HUES48 (cell line): Measurements from ENCODE around the gene LMBR1.
A peak's percentile ranks its signal among the peaks of the same experiment; 100 is the strongest.

Source experiments
- H3K27ac ChIP-seq: one replicate; pipeline ENCODE4 v1.7.0; 2013; ENCODE audit warnings: low read depth, low read length, inconsistent platforms
- H3K27me3 ChIP-seq: 2 replicates; pipeline ENCODE4 v1.6.1; 2013; ENCODE audit warnings: mild to moderate bottlenecking, low read length; ENCODE audit not compliant: control insufficient read depth, insufficient read depth
- H3K36me3 ChIP-seq: 2 replicates; pipeline ENCODE4 v1.6.1; 2013; ENCODE audit warnings: low read length; ENCODE audit not compliant: control insufficient read depth, insufficient read depth
- H3K4me1 ChIP-seq: 2 replicates; pipeline ENCODE4 v1.6.1; 2013; ENCODE audit warnings: mild to moderate bottlenecking, low read length; ENCODE audit not compliant: control insufficient read depth, insufficient read depth
- H3K4me3 ChIP-seq: 2 replicates; pipeline ENCODE4 v1.5.1; 2013; ENCODE audit warnings: mild to moderate bottlenecking, low read depth, low read length
- H3K9ac ChIP-seq: 2 replicates; pipeline ENCODE4 v1.6.1; 2013; ENCODE audit warnings: mild to moderate bottlenecking, low read depth, low read length, moderate library complexity
- H3K9me3 ChIP-seq: 2 replicates; pipeline ENCODE4 v1.6.1; 2013; ENCODE audit warnings: low read length; ENCODE audit not compliant: control insufficient read depth, insufficient read depth

Gene LMBR1

DNA sequence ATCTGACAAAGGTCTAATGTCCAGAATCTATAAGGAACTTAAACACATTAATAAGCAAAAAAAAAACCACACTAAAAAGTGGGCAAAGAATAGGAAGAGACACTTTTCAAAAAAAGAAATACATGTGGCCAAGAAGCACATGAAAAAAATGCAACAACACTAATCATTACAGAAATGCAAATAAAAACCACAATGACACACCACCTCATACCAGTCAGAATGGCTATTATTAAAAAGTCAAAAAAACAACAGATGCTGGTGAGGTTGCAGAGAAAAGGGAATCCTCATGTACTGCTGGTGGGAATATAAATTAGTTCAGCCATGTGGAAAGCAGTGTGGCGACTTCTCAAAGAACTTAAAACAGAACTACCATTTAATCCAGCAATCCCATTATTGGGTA is 119.0 kb downstream of the LMBR1 start:
- Histone ChIP-seq H3K27ac (no peak overlapping the region), H3K9me3 (no peaks in the 10 kb centered on the region), H3K9ac (no peak overlapping the region), H3K4me3 (no peak overlapping the region), H3K4me1 (peaks cover 2% of the 10 kb centered on the region; the same call in 1 of the 2 replicates), H3K36me3 (no peaks in the 10 kb centered on the region), H3K27me3 (no peaks in the 10 kb centered on the region)

DNA sequence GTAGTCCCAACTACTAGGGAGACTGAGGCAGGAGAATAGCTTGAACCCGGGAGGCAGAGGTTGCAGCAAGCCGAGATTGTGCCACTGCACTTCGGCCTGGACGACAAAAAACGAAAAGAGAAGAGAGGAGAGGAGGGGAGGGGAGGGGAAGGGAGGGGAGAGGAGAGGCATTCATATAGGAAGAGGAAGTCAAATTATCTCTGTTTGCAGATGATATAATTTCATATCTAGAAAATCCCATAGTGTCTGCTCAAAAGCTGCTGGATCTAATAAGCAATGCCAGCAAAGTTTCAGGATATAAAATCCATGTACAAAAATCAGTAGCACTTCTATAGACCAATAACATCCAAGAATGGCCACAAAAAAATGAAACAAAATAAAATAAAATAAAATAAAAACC is 120.3 kb downstream of the LMBR1 start:
- Histone ChIP-seq H3K27ac (no peak overlapping the region), H3K27me3 (no peaks in the 10 kb centered on the region), H3K4me3 (no peak overlapping the region), H3K36me3 (no peaks in the 10 kb centered on the region), H3K9me3 (no peaks in the 10 kb centered on the region), H3K4me1 (peaks cover 4% of the 10 kb centered on the region; the same call in 1 of the 2 replicates), H3K9ac (no peak overlapping the region)

DNA sequence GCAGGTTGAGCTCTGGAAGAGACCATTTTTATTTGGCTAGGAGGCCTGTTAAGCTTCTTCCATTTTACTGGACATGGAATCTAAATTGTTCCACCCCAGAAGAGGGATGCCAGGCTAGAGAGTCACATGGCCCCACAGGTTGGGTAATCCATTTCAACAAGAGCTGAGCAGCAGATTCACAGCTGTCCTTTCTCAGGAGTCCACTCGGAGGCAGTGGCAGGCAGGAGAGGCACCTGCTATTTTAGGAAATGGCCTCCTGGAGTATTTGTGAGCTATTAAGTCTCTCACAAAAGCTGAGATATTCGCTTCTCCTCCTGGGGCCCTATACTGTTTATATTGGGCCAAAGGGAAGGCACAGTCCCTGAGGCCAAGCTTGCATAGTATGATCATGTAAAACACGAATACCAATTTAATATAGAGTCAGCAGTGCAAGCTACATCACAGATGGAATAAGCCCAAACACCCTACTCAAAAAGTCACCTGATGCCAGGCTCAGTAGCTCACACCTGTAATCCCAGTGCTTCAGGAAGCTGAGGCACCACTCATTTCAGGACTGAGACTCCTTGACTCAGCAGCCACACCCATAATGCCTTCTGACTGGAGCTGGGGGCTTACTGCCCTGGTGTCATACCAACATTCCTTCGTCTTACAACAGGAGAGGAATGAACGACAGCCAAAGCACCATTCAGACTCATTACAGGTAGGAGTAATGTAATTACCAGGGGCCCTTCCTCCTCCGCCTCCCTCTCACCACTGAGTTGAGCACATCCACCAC is 124.1 kb downstream of the LMBR1 start:
- H3K4me3 ChIP-seq: no peak overlapping the region
- peak overlapping the region; percentile 27 for H3K27ac ChIP-seq
- no peaks in the 10 kb centered on the region for H3K9me3 ChIP-seq
- H3K9ac ChIP-seq: no peak overlapping the region
- peaks cover 4% of the 10 kb centered on the region; the same call in 1 of the 2 replicates for H3K4me1 ChIP-seq
- H3K27me3 ChIP-seq: no peaks in the 10 kb centered on the region
- H3K36me3 ChIP-seq: no peaks in the 10 kb centered on the region

DNA sequence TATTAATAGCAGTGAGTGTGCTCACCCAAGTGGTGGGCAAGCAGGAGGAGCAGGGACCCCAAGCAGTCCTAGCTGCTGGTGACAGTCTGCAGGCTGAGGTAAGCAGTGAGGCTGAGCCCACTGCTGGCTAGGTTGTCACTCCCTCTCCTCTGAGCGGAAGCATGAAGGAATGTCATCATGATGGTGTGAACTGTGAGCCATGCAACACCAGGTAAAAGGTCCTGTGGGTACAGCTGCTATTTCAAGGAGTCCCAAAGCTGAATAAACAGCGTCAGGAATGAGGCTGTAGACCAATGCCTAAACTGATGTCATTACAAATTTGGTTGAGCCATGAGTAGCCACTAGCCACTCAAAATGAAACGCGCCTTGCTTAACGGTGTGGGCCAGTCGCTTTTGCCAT is 126.3 kb downstream of the LMBR1 start:
- Histone ChIP-seq H3K9me3 (no peaks in the 10 kb centered on the region), H3K27ac (no peak overlapping the region), H3K9ac (no peak overlapping the region), H3K4me1 (peaks cover 4% of the 10 kb centered on the region; the same call in 1 of the 2 replicates), H3K36me3 (peaks cover 17% of the 10 kb centered on the region), H3K27me3 (no peaks in the 10 kb centered on the region), H3K4me3 (no peak overlapping the region)

DNA sequence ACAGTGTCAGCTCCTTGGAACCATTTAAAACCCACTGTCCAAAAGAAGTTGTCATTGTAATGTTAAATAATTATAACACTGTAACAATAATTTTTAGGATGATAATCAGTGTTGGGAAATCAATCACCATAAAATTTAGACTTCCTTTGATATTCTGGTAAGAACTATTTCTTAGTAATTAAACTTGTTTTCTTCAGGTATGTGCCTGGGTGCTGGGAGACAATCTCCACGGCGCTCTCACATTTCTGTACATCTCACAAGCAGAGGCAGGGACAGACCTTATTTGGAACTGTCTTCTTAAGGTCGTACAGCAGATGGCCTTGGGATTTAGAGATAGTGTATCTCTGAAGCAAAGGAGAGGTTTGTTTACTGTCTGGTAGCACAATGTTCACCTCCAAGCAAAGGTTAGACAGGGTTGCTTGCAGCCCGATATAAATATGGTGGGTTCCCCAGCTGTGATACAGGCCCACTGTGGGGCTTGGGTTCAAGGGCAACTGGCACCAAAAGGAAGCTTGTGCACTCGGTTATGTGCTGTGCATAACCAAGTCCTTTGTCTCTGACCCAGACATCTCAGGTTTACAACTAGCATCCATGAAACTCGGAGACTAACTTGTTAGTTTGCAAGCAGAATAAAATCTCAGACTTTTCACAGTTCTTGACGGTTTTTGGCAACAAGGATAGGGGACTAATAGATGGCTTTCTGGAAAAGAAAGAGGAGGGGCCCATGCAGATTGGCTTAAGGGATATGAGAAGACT is 126.9 kb downstream of the LMBR1 start:
- Histone ChIP-seq H3K4me3 (no peak overlapping the region), H3K9ac (no peak overlapping the region), H3K4me1 (peaks cover 4% of the 10 kb centered on the region; the same call in 1 of the 2 replicates), H3K36me3 (peaks cover 18% of the 10 kb centered on the region), H3K27ac (no peak overlapping the region), H3K9me3 (no peaks in the 10 kb centered on the region), H3K27me3 (no peaks in the 10 kb centered on the region)

DNA sequence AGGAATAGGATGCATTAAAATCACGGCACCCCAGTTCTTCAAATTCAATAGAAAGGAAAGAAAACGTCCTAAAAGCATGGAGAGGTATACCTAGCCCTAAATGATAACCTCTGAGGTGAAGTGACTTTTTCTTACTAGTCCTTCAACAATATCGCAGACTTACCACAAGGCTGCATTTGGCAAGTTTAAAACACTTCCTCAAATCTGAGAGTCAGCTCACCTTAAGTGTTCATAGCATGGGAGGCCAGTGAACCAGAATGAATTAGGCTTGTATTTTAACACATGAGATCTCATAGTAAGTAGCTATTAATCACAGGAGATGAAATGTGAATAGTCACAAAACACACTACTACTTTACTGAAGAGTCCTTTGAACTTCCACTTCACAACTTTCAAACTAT is 128.2 kb downstream of the LMBR1 start:
- Histone ChIP-seq H3K27ac (no peak overlapping the region), H3K27me3 (no peaks in the 10 kb centered on the region), H3K9me3 (0 out of 2 replicates have a peak, but pooled peaks cover 9% of the 10 kb centered on the region), H3K36me3 (peaks cover 22% of the 10 kb centered on the region), H3K9ac (no peak overlapping the region), H3K4me1 (peaks cover 4% of the 10 kb centered on the region; the same call in 1 of the 2 replicates), H3K4me3 (no peak overlapping the region)

DNA sequence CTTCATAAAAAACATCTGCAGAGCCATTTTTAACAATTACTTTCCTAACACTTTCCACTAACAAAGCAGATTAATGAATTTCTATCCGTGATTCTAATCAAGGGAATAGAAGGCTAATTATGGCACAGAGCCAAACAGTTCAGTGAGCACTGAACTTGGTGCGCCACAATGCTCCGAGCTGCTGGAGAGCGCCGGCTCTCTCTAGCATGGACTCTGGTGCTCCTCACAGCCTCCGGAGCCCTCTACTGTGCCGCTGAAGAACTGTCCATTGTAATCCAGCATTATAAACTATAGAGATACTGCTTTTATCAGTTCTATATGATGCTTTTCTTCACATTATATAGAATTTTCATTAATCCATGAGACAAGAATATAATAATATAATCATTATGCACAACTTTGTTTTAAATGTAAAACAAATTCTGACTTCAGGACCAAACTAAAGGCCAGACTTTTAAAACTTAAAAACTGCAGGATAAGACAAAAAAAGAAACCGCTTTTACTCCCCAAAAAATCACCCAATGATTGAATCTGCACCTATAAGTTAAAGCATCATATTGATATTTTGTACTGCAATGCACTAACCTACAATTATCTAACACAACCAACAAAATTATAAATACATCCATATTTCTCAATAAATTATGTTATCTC is 128.8 kb downstream of the LMBR1 start:
- Histone ChIP-seq H3K27ac (no peak overlapping the region), H3K4me1 (peaks cover 4% of the 10 kb centered on the region; the same call in 1 of the 2 replicates), H3K9me3 (0 out of 2 replicates have a peak, but pooled peaks cover 12% of the 10 kb centered on the region), H3K4me3 (no peak overlapping the region), H3K27me3 (no peaks in the 10 kb centered on the region), H3K36me3 (peaks cover 22% of the 10 kb centered on the region), H3K9ac (no peak overlapping the region)

DNA sequence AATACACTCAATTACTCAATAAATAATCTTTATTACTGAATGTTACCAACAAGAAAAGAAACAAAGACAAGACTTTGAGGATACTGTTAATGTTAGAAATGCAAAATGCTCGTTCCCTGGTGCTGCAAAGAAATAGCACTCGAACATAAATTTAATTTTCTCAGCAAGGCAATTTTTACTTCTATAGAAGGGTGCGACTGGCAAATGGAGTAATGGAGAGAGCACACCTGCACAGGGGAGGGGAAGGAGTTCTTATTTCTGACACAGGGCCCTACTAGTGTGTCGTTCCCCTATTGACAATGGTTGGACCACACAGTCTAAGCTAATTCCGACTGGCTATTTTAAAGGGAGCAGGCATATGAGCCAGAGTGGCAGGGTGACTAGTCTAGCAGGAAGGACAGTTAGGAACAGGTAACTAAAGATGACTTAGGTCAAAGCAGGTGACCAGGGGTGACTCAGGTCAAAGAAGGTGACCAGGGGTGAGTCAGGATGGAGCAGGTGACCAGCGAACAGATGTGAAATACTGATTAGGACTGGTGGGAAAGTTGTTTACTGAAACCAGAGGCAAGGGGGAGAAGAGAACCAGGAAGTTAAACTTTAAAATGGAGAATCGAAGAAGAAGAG is 133.3 kb downstream of the LMBR1 start:
- Histone ChIP-seq H3K27me3 (no peaks in the 10 kb centered on the region), H3K4me1 (no peaks in the 10 kb centered on the region), H3K27ac (no peak overlapping the region), H3K36me3 (peaks cover 32% of the 10 kb centered on the region), H3K4me3 (no peak overlapping the region), H3K9me3 (0 out of 2 replicates have a peak, but pooled peaks cover 12% of the 10 kb centered on the region), H3K9ac (no peak overlapping the region)

DNA sequence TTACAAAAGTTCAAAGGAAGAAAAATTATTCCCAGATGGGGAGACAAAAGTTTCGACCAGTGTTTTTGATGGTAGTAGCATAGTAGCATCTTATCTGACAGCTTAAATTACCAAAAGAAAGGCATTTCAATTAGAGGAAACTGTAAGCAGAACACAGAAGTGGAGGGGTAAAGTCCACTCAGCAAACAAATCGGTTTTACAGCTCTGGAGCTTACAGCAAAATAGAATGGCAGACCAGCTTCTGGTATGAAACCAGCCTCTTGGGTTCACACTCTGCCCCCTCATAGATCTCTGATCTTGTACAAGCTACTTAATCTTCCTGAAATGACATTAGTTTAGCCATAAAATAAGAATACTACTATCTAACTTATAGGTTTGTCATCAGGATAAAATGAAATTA is 133.8 kb downstream of the LMBR1 start:
- H3K27ac ChIP-seq: no peak overlapping the region
- no peak overlapping the region for H3K9ac ChIP-seq
- no peaks in the 10 kb centered on the region for H3K4me1 ChIP-seq
- no peaks in the 10 kb centered on the region for H3K27me3 ChIP-seq
- peaks cover 33% of the 10 kb centered on the region for H3K36me3 ChIP-seq
- H3K4me3 ChIP-seq: no peak overlapping the region
- H3K9me3 ChIP-seq: 0 out of 2 replicates have a peak, but pooled peaks cover 12% of the 10 kb centered on the region

DNA sequence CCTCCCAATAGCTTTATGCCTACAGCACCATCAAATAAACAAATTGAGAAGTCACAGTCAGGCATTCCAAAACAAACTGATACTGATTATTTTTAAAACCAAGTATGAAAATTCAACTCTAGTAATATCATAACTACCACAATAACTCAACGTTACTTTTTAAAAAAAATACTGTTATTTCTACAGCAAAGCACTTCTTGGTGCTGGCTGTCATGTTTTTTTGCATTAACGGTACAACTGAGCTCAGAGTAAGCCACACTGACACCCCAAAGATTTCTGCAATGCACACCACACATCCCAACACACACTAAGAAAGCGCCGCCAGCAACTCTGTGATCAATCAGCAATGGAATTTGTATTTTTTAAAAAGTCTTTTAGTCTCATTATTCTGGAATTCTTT is 138.8 kb downstream of the LMBR1 start:
- Histone ChIP-seq H3K4me3 (no peak overlapping the region), H3K27me3 (no peaks in the 10 kb centered on the region), H3K27ac (no peak overlapping the region), H3K36me3 (peaks cover 13% of the 10 kb centered on the region; the same call in 1 of the 2 replicates), H3K9ac (no peak overlapping the region), H3K4me1 (peaks cover 10% of the 10 kb centered on the region; the same call in 1 of the 2 replicates), H3K9me3 (no peaks in the 10 kb centered on the region)
